ENCODE results near the gene HOXA9.

The HOXA9 gene

DNA sequence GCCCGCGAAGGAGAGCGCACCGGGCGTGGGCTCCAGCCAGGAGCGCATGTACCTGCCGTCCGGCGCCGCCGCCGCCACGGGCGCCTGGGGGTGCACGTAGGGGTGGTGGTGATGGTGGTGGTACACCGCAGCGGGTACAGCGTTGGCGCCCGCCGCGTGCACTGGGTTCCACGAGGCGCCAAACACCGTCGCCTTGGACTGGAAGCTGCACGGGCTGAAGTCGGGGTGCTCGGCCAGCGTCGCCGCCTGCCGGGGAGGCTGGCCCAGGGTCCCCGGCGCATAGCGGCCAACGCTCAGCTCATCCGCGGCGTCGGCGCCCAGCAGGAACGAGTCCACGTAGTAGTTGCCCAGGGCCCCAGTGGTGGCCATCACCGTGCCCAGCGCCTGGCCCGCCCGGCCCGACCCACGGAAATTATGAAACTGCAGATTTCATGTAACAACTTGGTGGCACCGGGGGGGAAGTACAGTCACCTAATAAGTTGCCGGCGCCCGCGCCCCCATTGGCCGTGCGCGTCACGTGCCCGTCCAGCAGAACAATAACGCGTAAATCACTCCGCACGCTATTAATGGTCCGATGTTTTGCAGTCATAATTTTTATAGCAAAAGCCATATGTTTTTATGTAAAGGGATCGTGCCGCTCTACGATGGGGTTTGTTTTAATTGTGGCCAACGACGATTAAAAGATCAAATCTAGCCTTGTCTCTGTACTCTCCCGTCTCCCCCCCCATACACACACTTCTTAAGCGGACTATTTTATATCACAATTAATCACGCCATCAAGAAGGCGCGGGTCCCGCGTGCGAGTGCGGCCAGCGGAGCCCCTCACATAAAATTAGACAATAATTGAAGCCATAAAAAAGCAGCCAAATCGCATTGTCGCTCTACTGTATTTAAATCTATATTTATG, at the start of gene HOXA9:
HOXA9 (minus strand) TSS at position 449 of the 907 bp plus-strand sequence; CDS start at position 369, 80 bp downstream.
- DNase-seq (ENCODE audit: low read depth in 1 of 2, low spot score in 1 of 2): no peak

DNA sequence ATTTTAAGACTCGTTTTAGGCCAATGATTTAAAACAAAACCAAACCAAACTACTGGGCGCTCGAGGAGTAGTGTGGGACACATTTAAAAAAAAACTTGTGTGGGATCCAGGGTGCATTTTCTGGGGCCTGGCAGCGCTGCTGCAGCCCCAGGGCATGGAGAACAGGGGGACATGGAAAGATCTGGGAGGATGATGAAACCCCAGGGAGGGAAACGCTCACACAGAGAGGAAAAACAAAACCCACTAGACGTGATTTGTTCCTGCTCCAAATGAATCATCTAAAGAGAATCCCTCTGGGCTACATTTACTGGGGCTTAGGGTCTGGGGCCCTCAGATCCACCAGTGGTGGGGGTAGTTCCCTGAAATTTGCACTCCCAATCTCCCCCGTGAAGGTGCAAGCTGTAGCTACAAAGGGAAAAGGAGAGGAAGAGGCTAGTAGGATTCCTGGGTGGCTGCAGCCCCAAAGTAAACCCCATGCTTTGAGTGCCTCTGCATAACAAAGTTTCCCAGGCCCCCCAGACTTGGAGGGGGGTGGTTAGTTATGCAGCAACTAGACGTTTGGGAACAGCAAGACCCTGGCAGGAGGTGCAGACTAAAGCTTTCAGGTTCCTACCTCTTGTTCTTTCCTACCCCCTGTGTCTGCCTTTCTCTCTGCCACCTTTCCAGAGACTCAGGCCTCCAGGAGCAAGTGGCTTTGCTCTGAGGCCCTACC, 49.1 kb upstream of the HOXA9 start:
- DNase-seq (ENCODE audit: low read depth in 1 of 2, low spot score in 1 of 2): no peak

DNA sequence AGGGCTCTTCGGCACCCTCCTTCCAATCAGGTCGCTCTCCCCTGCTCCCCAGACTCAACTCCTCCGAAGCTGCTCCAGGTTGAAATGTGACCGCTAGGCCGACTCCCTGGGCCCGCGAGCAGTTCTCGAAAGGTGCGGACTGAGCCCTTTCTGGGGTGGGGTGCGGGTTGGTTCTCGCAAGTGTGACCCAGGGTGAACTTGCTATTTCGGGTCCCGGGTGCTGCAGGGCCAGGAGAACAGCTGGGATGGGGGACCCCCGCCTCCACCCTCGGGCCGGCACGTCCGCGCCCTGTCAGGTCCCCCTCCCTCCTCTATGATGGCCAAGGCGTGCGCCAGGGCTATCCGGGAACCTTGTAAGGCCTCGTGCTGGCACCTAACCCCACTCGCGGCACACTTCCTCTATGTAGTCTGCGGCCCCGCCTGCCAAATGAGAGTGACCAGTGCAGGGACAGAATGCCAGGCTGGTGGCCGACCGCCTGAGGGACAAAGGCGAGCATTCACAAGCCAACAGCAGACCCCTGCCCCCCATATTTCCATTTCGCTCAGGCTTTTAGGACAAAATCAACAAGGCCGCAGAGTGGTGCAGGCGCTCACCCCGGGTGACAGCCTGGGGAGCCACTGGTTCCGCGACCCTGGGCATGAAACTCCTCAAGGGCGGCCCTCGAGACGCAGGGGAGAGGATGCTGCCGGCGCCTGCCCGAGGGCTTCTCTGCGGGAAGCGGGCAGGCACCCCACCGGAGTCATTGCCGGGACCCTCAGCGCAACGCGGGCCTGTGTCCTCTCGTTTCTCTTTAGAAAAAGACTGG, 48.3 kb upstream of the HOXA9 start:
- DNase-seq (ENCODE audit: low read depth in 1 of 2, low spot score in 1 of 2): no peak

DNA sequence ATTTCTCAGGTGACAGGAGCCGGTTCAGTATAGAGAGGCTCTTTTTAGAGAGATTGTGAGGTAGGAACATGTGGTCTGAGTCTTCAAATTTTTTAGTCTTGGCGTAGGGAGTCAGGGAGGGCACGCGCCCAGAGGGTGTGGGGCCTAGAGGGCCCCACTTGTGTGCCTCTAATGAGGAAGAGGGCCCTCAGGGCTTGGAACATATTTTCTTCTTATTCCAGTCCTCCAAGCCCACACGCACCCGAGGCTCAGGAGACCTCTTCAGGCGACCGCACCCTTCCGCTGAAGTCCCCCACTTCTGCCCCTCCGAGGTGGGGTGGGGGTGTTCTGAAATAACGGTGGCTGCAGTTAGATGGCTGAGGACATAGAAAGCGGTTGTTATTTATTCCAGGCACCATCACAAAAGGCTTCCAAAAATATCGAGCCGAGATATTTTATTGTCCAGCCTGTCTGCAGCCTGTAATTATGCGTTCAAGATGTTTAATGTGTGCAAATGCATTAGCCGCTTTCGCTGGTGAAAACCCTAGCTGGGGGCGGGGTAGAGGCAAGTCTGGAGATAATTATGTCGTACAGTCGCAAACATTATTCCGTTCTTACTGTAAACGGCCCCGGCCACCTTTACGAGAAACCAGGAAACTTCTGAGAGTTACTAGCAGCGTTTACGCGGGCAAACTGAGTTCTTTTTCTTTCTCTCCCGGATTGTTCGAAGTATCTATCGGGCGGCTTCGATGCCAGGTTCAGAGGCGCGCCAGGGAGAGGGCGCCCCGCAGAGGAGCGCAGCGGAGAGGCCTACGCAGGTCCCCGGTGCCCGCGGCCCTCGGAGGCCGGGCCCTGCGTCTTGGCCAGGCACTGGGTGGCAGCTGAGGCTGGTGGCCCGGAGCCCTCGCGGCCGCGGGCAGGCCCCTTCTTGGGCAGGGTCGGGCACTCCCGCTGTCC, 47.4 kb upstream of the HOXA9 start:
- DNase-seq (ENCODE audit: low read depth in 1 of 2, low spot score in 1 of 2): no peak

DNA sequence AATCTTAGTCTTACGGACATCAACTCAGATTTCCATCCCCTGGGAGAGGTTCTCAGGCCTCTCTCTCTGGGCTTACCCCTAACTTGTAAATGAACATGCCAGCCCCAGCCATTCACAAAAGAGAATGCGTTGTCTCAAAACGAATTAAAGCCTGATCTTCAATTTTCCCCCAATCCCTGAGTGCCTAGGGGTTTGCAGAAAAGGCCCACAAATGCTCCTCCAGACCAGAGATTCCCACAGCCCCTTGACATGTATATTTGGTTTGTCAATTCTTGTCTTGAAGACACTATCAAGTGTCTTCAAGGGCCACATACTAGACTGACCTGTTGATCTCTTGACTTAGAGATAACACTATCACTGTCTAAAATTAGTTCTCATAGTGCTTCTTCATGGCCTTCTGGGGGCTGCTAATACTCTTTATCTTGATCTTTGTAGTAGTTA, 46.4 kb upstream of the HOXA9 start:
- no peak for DNase-seq (ENCODE audit: low read depth in 1 of 2, low spot score in 1 of 2)

DNA sequence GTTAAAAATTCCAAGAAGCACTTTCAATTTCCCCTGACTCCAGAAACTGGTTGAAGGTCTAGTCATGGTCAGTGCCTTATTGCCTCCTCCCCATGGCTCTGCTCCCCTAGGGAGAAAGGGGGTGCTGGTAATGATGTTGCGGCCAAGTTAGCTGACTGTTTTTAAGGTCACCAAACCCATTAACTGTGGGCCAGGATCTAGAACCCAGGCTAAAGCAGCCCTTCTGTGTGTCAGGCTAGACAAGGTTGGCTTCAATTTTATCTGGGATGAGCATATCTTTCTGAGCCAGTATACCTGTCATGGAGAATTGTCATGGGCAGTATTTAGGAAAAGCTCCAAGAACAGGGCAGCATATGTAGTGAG, 45.7 kb upstream of the HOXA9 start:
- no peak for DNase-seq (ENCODE audit: low read depth in 1 of 2, low spot score in 1 of 2)

DNA sequence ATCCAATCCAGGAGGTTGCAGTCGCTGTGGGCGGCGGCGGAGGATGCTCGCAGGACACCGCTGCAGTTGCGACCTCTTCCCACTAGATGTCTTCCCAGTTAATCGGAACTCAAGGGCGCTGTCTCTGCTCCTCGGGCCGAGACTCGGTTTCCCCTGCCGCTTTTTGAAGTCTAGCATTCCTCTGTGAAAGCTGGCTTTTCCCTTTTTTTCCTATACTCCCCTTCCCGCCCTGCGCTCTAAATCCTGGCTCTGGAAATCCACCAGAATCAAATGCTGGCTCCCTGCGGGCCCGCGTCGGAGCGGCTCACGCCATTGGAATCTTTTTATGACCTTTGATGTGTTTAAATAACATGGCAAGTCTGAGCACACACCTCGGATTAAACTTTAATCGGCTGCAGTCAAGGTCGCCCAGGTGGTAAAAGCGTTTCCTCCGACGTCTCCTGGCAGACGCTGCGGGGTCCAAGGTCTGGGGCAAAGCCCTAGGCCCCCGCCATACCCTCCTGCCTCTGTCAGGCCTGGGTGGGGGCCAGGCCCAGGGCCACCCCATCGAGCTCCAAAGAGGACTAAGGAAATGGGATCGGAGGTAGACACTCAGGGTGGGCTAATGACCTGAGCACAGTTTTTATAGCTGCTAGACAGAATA, 45.2 kb upstream of the HOXA9 start:
- DNase-seq (ENCODE audit: low read depth in 1 of 2, low spot score in 1 of 2): no peak

DNA sequence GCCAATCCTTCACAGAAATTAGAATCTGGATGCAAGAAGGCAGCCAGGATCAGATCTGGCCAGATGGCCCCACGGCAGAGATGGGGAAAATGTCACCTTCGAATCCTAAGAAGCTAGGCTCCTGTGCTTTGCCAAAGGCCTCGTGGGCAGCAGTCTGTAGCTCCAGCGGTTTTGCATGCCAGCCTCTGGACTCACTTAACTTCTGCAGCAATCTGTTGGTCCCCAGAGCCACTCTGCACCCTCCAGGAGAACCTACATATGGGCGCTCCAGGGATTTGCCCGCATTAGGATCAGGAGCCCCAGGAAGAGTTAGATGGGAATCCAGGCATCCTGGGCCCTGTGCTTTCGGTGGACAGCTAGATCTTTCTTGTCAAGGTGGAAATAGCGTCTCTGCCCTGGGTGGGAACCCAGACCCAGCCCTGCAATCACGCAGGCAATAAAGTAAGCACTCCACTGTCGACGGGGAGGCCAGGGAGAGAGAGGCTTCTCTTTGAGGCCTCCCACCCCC, 44.6 kb upstream of the HOXA9 start:
- DNase-seq (ENCODE audit: low read depth in 1 of 2, low spot score in 1 of 2): no peak

DNA sequence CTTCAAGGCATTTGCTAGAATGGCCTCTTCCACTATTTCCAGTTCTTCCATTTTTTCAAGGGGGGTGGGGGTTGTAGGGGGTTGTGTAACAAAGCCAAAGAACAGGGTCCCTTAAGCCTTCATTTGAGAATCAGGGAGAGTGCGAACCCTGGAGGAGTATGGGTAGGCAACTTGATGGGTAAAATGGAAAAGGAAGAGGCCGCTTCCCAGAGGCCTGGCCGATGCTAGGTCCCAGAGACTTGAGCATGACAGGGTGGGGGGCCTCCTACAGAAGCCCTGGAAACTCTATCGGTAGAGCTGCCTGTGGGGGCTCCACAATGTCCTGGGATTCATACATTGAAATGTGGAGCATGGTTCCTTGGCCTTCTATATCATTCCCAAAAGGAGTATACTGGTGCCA, 43.7 kb upstream of the HOXA9 start:
- DNase-seq (ENCODE audit: low read depth in 1 of 2, low spot score in 1 of 2): no peak

DNA sequence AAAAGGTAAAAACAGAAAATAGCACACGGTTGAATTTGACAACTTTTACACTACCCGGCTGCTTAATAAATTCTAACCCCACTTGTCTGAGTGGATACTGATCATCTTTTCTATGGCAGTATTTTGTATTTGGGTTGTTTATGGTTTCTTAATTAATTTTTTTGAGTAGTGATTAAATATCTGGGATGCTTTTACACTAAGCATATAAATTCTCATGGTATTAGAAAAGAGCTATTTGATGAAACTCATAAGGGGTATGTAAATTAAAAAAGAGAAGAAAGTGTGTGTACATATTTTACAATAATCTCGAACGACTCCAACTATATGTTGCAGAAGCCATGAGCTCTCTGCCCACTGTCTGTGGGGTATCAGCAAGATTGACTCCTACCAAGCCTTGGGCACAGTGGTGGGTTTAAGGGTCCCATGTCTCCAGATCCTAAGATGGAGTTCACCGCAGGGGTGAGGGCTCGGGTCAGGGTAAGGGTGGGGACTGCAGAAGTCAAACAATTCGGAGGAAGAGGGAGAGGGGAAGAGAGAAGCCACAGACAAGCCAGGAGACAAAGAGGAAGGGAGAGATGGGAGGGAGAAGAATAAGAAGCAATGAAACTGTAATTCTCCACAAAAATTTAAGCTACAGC, 42.1 kb upstream of the HOXA9 start:
- DNase-seq (ENCODE audit: low read depth in 1 of 2, low spot score in 1 of 2): no peak

DNA sequence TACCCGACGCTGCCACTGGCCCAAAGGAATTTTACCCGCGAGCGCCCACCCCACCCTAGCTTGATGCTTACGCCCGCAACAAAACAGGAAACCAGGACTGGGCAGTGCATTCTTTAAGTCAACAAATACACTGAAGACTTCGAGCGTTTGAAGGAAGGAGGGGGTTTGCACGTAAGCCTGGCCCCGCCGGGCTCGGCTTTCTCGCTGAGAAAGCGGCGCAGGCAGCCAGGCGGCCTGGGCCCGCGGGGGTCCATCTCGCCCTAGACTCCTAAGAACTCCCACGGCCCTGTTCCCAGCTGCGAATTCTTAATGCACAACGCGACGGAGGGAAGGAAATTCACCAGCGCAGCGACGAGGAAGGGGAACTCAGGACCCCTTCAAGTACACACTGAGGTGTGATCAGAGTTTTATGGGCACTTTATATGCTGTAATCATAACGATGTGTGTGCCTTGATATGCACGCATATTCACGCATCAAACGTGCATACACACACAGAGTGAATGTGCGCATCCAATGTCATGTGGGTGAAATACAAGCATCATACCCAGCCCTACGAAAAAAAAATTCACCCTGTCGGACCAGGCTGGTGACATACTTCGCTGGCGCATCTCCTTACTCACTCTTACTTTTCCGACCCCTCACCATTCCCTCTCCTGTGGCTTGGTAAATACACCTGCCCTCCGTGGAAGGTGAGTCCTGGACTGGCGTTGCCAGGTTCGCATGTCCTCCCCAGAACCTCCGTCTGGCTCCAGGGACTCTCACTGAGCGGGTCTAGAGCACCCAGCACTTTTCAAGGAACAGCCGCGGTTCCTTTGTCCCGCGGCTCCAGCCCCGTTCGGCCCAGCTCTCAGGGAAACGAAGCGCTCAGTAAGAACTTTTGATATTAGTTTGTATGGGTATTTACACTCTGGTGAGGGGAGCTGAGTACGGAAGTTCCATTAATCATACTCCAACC, 40.3 kb upstream of the HOXA9 start:
- DNase-seq (ENCODE audit: low read depth in 1 of 2, low spot score in 1 of 2): no peak

DNA sequence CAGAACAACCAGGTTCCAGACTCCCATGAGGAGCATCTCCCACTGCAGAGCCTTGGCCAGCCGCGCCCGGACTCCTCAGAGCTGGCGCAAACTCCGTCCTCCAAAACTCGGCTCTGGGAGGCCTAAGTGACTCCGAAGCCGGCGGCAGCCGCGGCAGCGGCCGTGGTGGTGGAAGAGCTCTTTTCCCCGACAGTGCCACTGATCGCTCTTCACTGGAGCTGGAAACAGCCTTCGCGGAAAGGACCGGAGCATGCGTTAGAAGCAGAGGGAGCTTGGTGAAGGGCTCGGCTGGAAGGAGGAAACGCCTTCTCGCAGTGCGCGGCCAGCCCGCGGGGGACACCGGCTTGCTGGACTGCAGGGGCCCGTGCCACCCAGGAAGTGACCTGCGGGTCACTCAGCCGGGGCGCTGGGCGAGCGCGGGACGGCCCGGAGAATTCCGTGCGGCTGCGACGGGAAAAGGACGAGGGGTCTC, 39.5 kb upstream of the HOXA9 start:
- no peak for DNase-seq (ENCODE audit: low read depth in 1 of 2, low spot score in 1 of 2)

DNA sequence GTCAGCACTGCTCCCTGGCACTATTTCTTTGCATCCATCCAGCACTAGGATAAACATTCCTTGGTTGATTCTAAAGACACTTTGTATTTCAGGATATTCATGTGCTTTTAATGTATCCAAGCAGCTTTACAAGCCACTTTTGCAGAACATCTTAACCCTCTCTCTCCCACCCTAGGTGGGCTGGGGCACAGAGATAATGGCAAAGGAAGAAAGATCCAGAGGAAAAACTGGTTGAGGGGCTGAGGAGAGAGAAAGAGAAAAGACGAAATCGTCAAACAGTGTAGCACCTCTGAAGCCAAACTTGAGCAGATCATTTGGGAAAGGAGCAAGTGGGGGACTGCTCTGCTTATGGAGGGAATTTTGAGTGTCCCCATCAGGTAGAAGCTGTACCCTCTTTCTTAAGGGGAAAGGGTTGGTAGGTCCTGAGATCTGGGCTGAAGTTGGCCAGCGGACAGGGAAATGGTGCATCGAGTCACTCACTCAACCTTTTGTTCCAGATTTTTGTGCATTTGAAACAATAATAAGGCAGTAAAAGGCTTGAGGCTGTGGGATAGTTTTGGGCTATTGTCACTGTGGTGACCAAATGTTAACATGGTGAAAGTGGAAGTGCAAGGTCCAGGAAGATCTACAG, 38.7 kb upstream of the HOXA9 start:
- no peak for DNase-seq (ENCODE audit: low read depth in 1 of 2, low spot score in 1 of 2)

DNA sequence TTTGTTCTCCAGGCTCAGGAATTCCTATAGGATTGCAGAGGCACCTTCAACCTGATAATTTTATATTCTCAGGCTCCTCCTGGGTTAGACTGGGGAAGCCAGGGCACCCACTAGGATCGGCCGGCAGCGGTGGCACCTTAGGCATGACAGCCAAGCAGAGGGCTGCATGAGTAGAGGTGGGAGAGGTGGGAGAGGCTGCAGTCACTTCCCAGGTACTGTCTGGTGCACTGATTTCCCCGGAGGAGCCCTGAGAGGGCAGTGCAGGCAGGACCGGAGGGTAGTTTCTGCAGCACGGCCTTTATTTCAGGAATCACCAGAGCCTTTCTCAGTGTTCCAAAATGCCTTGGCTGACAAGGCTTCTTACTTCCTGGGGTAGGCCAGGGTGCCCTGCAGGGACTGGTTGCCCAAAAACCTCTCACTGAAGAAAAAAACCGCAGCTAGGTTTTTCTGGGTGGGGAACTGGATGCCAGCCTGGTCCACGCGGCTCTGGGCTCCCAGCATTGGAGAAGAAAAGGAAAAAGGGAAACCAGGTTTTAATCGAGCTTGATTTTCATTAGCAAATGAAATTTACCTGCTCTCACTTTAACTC, 38.1 kb upstream of the HOXA9 start:
- no peak for DNase-seq (ENCODE audit: low read depth in 1 of 2, low spot score in 1 of 2)

DNA sequence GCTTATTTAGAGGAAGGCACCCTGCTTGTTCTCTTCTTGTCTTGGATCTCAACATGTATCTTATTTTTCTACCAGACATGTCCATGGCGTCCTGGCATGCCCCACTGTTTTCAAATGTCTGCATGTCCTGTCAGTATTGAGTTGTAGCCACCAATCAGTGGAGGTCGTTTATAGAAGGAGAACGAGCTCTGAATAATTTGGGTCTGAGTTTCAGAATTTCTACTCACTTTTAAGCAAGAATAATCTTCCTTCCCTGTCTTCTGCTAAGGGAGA, 37.5 kb upstream of the HOXA9 start:
- no peak for DNase-seq (ENCODE audit: low read depth in 1 of 2, low spot score in 1 of 2)

DNA sequence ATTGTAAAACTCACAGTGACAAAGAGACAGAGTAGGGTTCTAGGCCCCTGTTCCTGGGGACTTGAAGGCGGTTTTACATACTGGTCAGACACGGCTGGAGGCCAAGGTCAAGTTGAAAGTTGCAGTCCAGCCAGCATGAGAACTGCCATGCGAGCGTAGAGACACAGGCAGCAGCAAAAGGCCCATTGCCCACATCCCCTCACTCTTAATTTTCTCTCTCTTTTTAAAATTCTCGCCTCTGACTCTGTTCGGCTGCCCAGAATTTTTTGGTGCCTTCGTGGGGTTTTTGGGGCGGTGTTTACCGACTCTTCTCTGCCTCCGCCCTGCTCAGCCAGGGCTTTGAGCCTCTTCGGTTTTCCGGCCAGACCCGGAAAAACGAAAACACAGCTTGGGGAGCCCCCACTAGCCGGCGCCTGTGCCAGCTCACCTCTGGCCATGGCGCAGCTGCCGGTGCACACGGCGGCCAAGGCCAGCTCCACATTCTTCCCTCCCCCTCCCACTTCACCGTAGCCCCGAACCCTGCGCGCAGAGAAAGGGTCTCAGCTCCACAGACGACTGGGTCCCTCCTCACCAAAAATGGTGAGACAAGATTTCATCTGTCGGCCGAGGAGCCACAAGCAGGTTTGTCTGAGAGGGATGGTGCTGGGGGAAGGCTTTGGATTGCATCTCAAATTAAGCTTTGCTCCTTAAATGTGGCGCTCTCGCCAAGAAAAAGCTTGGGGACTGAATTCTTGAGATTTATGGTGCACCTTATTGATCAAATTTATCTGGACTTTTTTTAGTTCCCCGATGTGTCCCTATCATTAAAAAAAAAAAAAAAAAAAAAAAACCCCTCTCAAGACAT, 36.9 kb upstream of the HOXA9 start:
- DNase-seq (ENCODE audit: low read depth in 1 of 2, low spot score in 1 of 2): no peak

DNA sequence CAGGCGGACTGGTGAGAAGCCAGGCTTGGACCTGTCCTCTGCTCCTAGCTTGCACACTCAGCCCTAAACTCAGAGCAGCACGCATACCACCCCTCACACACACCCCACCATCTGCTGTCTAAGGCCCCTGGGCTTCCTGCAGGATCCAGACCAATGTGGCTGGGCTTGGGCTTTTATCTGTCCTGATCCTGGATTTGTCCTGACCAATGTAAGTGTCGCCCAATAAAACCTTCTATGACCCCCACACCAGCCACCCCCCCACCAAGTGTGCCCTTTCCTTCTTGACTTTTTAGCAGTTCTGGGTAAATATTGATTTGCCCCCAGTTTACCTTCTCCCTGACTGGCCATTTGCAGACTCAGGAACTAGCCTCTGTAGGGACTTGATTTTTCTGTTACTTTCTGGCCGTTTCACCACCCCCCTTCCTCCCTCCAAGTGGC, 36.3 kb upstream of the HOXA9 start:
- DNase-seq (ENCODE audit: low read depth in 1 of 2, low spot score in 1 of 2): no peak

Data from activated CD4-positive, alpha-beta T cell treated with anti-CD3 and anti-CD28 coated beads, Interleukin-2, amount 50 U/mL, for 24 hours (primary cell).